A549 (cell line): ENCODE results near the gene COL8A1. TPM values are rescaled to one million over a fixed set of nuclear protein-coding genes. Genes with fewer than 3 reads are reported as not detected.

ENCODE experiments used
- ATAC-seq, 2 experiments: fragments of 200-7000 bp in 1 of 2; fragments of >200 bp in 1 of 2; cut with Nextera tagmentation in 1 of 2; cut with Tn5 transposase in 1 of 2; 3 replicates each; pipeline versions ENCODE4 v1.8.0 to v1.9.1; 2018 to 2020; ENCODE audit warnings: mild to moderate bottlenecking in 1 of 2, moderate library complexity in 1 of 2
- CTCF ChIA-PET: fragments of 300-600 bp; sonication (Branson Sonifier 250); formaldehyde crosslinking; extraction: SDS; loops from one replicate; lab custom pipeline; 2021; ENCODE audit warnings: antibody characterized with exemption, inconsistent platforms; lab: Yijun Ruan, JAX
- POLR2A ChIA-PET: fragments of 350-600 bp; formaldehyde crosslinking; extraction: SDS; loops from one replicate; lab custom pipeline; 2021; ENCODE audit warnings: antibody characterized with exemption, inconsistent platforms; lab: Yijun Ruan, JAX
- DNase-seq, 2 experiments: peaks; one replicate each; pipeline versions ENCODE4 v3.0.0 to v3.0.0-alpha.2; 2011 to 2016; ENCODE audit warnings: low read depth in 1 of 2, low spot score in 1 of 2
- FAIRE-seq: peaks from 2 replicates; lab custom pipeline; 2011; peaks lifted over from hg19 to GRCh38; lab: Jason Lieb, UNC
- H3K27ac ChIP-seq, 2 experiments: fragments of >200 bp; sonication (Bioruptor Twin); formaldehyde crosslinking; 3 replicates each; pipeline ENCODE4 v1.5.1; 2016 to 2017
- H3K4me1 ChIP-seq: fragments of >200 bp; sonication (Bioruptor Twin); formaldehyde crosslinking; 3 replicates; pipeline ENCODE4 v1.6.1; 2016
- H3K4me2 ChIP-seq: fragments of >200 bp; sonication (Bioruptor Twin); formaldehyde crosslinking; 3 replicates; pipeline ENCODE4 v1.6.1; 2016
- H3K4me3 ChIP-seq: fragments of >200 bp; sonication (Bioruptor Twin); formaldehyde crosslinking; 3 replicates; pipeline ENCODE4 v1.5.1; 2016
- H3K9me3 ChIP-seq: fragments of >200 bp; sonication (Bioruptor Twin); formaldehyde crosslinking; 3 replicates; pipeline ENCODE4 v1.6.1; 2016
- BHLHE40 ChIP-seq: IDR thresholded peaks from 2 replicates; pipeline ENCODE4 v1.6.1; 2012; ENCODE audit warnings: low read depth, low read length, inconsistent platforms
- CBX2 ChIP-seq: fragments of 200-600 bp; sonication (generic); IDR thresholded peaks from 2 replicates; pipeline ENCODE4 v1.6.1; 2016; ENCODE audit warnings: low read depth, mild to moderate bottlenecking, borderline replicate concordance
- CBX8 ChIP-seq: fragments of 200-600 bp; sonication (generic); IDR thresholded peaks from 2 replicates; pipeline ENCODE4 v1.6.1; 2016
- CHD4 ChIP-seq: fragments of 200-600 bp; sonication (generic); IDR thresholded peaks from 2 replicates; pipeline ENCODE4 v1.6.1; 2016; ENCODE audit warnings: antibody characterized with exemption, mild to moderate bottlenecking, borderline replicate concordance
- CTCF ChIP-seq: fragments of >200 bp; sonication (Bioruptor Twin); formaldehyde crosslinking; IDR thresholded peaks from 3 replicates; pipeline ENCODE4 v1.5.1; 2016
- EP300 ChIP-seq, 2 experiments: fragments of >200 bp; sonication (Bioruptor Twin); formaldehyde crosslinking; IDR thresholded peaks; 2 replicates in 1 of 2; 3 replicates in 1 of 2; pipeline ENCODE4 v1.6.1; 2016 to 2017
- ESRRA ChIP-seq: fragments of 150-350 bp; IDR thresholded peaks from 2 replicates; pipeline ENCODE4 v1.6.1; 2014; ENCODE audit warnings: mild to moderate bottlenecking, low read length, borderline replicate concordance
- FOSL2 ChIP-seq, 2 experiments: fragments of 450-650 bp in 1 of 2; fragments of >200 bp in 1 of 2; sonication (Bioruptor Twin) in 1 of 2; formaldehyde crosslinking; IDR thresholded peaks; 2 replicates each; pipeline versions ENCODE4 v1.5.0 to v1.6.1; 2016 to 2020; ENCODE audit warnings: mild to moderate bottlenecking in 1 of 2, moderate library complexity in 1 of 2
- HEYL ChIP-seq: fragments of 250-450 bp; sonication (Bioruptor Pico); IDR thresholded peaks from 2 replicates; pipeline ENCODE4 v1.8.0; 2021; ENCODE audit warnings: mild to moderate bottlenecking, moderate library complexity
- HMGXB4 ChIP-seq: fragments of 250-450 bp; sonication (Bioruptor Pico); IDR thresholded peaks from 2 replicates; pipeline ENCODE4 v1.5.0; 2021; ENCODE audit warnings: mild to moderate bottlenecking, moderate library complexity, borderline replicate concordance
- HOXA7 ChIP-seq: fragments of 250-450 bp; sonication (Bioruptor Pico); IDR thresholded peaks from 2 replicates; pipeline ENCODE4 v1.5.0; 2020; ENCODE audit warnings: mild to moderate bottlenecking, moderate library complexity
- JUNB ChIP-seq: fragments of >200 bp; sonication (Bioruptor Twin); formaldehyde crosslinking; IDR thresholded peaks from 2 replicates; pipeline ENCODE4 v1.6.1; 2016
- KDM5A ChIP-seq: fragments of 200-600 bp; sonication (generic); IDR thresholded peaks from 2 replicates; pipeline ENCODE4 v1.6.1; 2016; ENCODE audit warnings: antibody characterized with exemption, mild to moderate bottlenecking
- MAX ChIP-seq: IDR thresholded peaks from 2 replicates; pipeline ENCODE4 v1.6.1; 2012
- NFE2L2 ChIP-seq: fragments of 150-350 bp; conservative IDR thresholded peaks from 2 replicates; pipeline ENCODE4 v1.6.1; 2014; ENCODE audit warnings: low read length
- NR3C1 ChIP-seq: fragments of >200 bp; sonication (Bioruptor Twin); formaldehyde crosslinking; IDR thresholded peaks from 3 replicates; pipeline ENCODE4 v1.6.1; 2017
- PBX3 ChIP-seq: IDR thresholded peaks from 2 replicates; pipeline ENCODE4 v1.6.1; 2012
- POLR2AphosphoS2 ChIP-seq: conservative IDR thresholded peaks from 2 replicates; pipeline ENCODE4 v1.6.1; 2012; ENCODE audit warnings: low read length, improper control_type of control experiment, inconsistent platforms
- RAD21 ChIP-seq, 2 experiments: fragments of >200 bp in 1 of 2; sonication (Bioruptor Twin) in 1 of 2; formaldehyde crosslinking in 1 of 2; IDR thresholded peaks in 1 of 2; conservative IDR thresholded peaks in 1 of 2; 2 replicates in 1 of 2; 3 replicates in 1 of 2; pipeline ENCODE4 v1.6.1; 2012 to 2018; ENCODE audit warnings: inconsistent platforms in 1 of 2
- RARB ChIP-seq: fragments of 250-450 bp; sonication (Bioruptor Pico); IDR thresholded peaks from 2 replicates; pipeline ENCODE4 v1.8.0; 2021; ENCODE audit warnings: mild to moderate bottlenecking, moderate library complexity
- SREBF2 ChIP-seq: fragments of 450-650 bp; IDR thresholded peaks from 2 replicates; pipeline ENCODE4 v1.6.1; 2014; ENCODE audit warnings: mild to moderate bottlenecking, moderate library complexity
- ZC3H11A ChIP-seq: fragments of 450-650 bp; IDR thresholded peaks from 2 replicates; pipeline ENCODE4 v1.6.1; 2014; ENCODE audit warnings: antibody characterized with exemption, mild to moderate bottlenecking
- ZFP36 ChIP-seq: fragments of 450-650 bp; IDR thresholded peaks from 2 replicates; pipeline ENCODE4 v1.6.1; 2014; ENCODE audit warnings: borderline replicate concordance; ENCODE audit not compliant: partially characterized antibody
- WGBS: methylation state at CpG from one replicate; pipeline ENCODE4 v1.1.6; 2017; ENCODE audit errors: missing lambda C conversion rate; 5-methylcytosine and 5-hydroxymethylcytosine counted together
- polyA plus RNA-seq, 4 experiments: library from polyadenylated mRNA; depleted of rRNA in 3 of 4; stranded (reverse); fragments of >200 nt; fragmentation: RNase III in 1 of 4; extraction: RNeasy Plus Mini Kit Qiagen cat#74134 plus additional on column Dnase treatment in 1 of 4; gene quantifications; 2 replicates in 3 of 4; 3 replicates in 1 of 4; pipeline ENCODE4 v1.2.3, GENCODE V29; 2011 to 2017
- TF ChIP-seq, protein P1 (sequence below): fragments of 200-600 bp; sonication (generic); IDR thresholded peaks from 2 replicates; pipeline ENCODE4 v1.6.1; 2016; ENCODE audit warnings: antibody characterized with exemption, mild to moderate bottlenecking, moderate library complexity
- TF ChIP-seq, protein P2 (sequence below): fragments of 450-650 bp; IDR thresholded peaks from 2 replicates; pipeline ENCODE4 v1.6.1; 2014; ENCODE audit warnings: antibody characterized with exemption

COL8A1 gene
- polyA plus RNA-seq, 2 of the 4 experiments (the other 2 are of a cell fraction) = not detected

DNA sequence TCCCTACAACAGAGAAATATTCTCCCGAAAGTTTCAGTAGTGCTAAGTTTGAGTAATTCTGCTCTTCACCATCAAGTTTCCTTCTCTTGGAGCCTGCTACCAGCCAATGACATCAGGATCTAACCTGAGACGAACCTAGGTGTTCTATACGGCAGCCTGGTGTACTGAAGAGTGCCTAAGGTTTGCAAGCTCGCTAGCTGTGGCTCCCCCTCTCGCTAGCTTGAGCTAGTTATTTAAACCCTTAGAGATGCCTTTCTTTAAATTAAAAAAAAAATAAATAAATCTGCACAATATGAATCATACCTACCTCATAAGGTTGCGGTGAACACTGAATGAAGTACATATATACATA, 1.4 kb upstream of the COL8A1 start:
- TF ChIP-seq FOSL2 (IDR thresholded peaks at IDR 0.05) = no peak
- TF ChIP-seq FOSL2 (CRISPR knock-in tag; IDR thresholded peaks at IDR 0.05) = no peak
- TF ChIP-seq, protein P1, sequence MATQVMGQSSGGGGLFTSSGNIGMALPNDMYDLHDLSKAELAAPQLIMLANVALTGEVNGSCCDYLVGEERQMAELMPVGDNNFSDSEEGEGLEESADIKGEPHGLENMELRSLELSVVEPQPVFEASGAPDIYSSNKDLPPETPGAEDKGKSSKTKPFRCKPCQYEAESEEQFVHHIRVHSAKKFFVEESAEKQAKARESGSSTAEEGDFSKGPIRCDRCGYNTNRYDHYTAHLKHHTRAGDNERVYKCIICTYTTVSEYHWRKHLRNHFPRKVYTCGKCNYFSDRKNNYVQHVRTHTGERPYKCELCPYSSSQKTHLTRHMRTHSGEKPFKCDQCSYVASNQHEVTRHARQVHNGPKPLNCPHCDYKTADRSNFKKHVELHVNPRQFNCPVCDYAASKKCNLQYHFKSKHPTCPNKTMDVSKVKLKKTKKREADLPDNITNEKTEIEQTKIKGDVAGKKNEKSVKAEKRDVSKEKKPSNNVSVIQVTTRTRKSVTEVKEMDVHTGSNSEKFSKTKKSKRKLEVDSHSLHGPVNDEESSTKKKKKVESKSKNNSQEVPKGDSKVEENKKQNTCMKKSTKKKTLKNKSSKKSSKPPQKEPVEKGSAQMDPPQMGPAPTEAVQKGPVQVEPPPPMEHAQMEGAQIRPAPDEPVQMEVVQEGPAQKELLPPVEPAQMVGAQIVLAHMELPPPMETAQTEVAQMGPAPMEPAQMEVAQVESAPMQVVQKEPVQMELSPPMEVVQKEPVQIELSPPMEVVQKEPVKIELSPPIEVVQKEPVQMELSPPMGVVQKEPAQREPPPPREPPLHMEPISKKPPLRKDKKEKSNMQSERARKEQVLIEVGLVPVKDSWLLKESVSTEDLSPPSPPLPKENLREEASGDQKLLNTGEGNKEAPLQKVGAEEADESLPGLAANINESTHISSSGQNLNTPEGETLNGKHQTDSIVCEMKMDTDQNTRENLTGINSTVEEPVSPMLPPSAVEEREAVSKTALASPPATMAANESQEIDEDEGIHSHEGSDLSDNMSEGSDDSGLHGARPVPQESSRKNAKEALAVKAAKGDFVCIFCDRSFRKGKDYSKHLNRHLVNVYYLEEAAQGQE = no peak
- no peak for TF ChIP-seq CBX2
- no peak for TF ChIP-seq RARB
- no peak for TF ChIP-seq MAX
- no peak for TF ChIP-seq POLR2AphosphoS2
- TF ChIP-seq ESRRA = no peak
- TF ChIP-seq ZC3H11A = no peak
- no peak for TF ChIP-seq CHD4
- no peak for TF ChIP-seq SREBF2
- no peak for TF ChIP-seq HMGXB4 (CRISPR knock-in tag)
- no peak for TF ChIP-seq NFE2L2
- no peak for TF ChIP-seq NR3C1
- TF ChIP-seq CBX8 = no peak
- no peak for TF ChIP-seq HEYL (CRISPR knock-in tag)
- no peak for TF ChIP-seq HOXA7 (CRISPR knock-in tag)
- TF ChIP-seq, protein P2, sequence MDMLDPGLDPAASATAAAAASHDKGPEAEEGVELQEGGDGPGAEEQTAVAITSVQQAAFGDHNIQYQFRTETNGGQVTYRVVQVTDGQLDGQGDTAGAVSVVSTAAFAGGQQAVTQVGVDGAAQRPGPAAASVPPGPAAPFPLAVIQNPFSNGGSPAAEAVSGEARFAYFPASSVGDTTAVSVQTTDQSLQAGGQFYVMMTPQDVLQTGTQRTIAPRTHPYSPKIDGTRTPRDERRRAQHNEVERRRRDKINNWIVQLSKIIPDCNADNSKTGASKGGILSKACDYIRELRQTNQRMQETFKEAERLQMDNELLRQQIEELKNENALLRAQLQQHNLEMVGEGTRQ = no peak
- TF ChIP-seq ZFP36 = no peak
- no peak for TF ChIP-seq JUNB
- Histone ChIP-seq H3K27ac (no peak overlapping the region), H3K4me1 (peaks cover 11% of the 10 kb centered on the region; the same call in 1 of the 3 replicates), H3K4me3 (peak overlapping the region; percentile 33; the same call in 2 of the 3 replicates), H3K4me2 (peak overlapping the region; percentile 75), H3K9me3 (no peaks in the 10 kb centered on the region)
- no peak for FAIRE-seq
- ChIA-PET POLR2A (no interaction called here), CTCF (interaction anchor here (1.3 to 1.6 kb wide), 2 partner anchors 11 to 16 kb away, joined by 4 to 6 read pairs; no protein-coding TSS in a partner anchor)
- no peak; a peak in 2 of 6 replicates for ATAC-seq
- 38% methylated on average over 6 of the region's 6 CpGs for WGBS
- no peak for DNase-seq

- FAIRE-seq = no peak
- CTCF ChIA-PET = interaction anchor here (1.3 to 1.6 kb wide), 3 partner anchors 10 to 50 kb away, joined by 4 to 6 read pairs (median 4); no protein-coding TSS in a partner anchor
- no peak overlapping the region for H3K27ac ChIP-seq
Observed at GRCh38 chr3:99637368-99638111, 854 bp upstream of the COL8A1 start.

More at GRCh38 chr3:99637368-99638111, 854 bp upstream of the COL8A1 start:
- DNase-seq = no peak
- H3K4me2 ChIP-seq = peak overlapping the region; percentile 75
- no peaks in the 10 kb centered on the region for H3K9me3 ChIP-seq
- peak overlapping the region; percentile 33 for H3K4me3 ChIP-seq
- ATAC-seq = peak; percentile 42 to 62; a peak in 5 of 6 replicates
- POLR2A ChIA-PET = no interaction called here
- 1% methylated on average over 22 of the region's 22 CpGs for WGBS
- TF ChIP-seq RAD21 (conservative IDR thresholded peaks at IDR 0.05 in 1 of 2, IDR thresholded peaks at IDR 0.05 in 1 of 2) (no peak), CTCF (no peak), EP300 (IDR thresholded peaks at IDR 0.05) (no peak), BHLHE40 (no peak), KDM5A (no peak), CBX8 (no peak), PBX3 (no peak)
- peaks cover 11% of the 10 kb centered on the region; the same call in 1 of the 3 replicates for H3K4me1 ChIP-seq
